ENCODE results near the gene EMC6.

DNA sequence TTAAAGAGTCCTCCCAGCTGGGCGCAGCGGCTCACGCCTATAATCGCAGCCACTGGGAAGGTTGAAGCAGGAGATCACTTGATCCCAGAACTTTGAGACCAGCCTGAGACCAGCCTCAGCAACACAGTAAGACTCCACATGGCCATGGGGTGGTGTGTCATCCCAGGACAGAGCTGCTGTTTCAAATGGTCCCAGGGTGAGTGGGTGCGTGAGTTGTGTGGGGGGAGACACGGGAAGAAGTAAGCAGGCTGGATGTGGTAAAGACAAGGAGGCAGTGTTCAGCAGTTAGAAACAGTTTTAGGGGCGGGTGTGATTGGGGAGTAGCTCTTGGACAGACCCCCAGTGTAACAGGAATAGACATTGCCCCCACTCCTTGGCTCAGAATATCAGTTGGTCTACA is 36.3 kb upstream of the EMC6 start:
- TF ChIP-seq CEBPB (IDR thresholded peaks at IDR 0.05; ENCODE audit: low read depth, low read length) (no peak), RAD21 (IDR thresholded peaks at IDR 0.05; ENCODE audit: low read length) (no peak), MAFK (IDR thresholded peaks at IDR 0.05; ENCODE audit: low read depth, low read length) (no peak), MXI1 (IDR thresholded peaks at IDR 0.05; ENCODE audit: borderline replicate concordance, low read depth, low read length) (no peak), RCOR1 (IDR thresholded peaks at IDR 0.05; ENCODE audit: insufficient replicate concordance, low read length) (no peak), POLR2A (IDR thresholded peaks at IDR 0.05; ENCODE audit: low read depth, low read length) (no peak), RFX5 (IDR thresholded peaks at IDR 0.05; ENCODE audit: low read depth, low read length) (no peak), BHLHE40 (IDR thresholded peaks at IDR 0.05; ENCODE audit: low read depth, low read length) (no peak), FOS (IDR thresholded peaks at IDR 0.05; ENCODE audit: low read depth, low read length) (no peak), CHD1 (IDR thresholded peaks at IDR 0.05; ENCODE audit: low read depth, low read length) (no peak)
- TF ChIP-seq, protein P1, sequence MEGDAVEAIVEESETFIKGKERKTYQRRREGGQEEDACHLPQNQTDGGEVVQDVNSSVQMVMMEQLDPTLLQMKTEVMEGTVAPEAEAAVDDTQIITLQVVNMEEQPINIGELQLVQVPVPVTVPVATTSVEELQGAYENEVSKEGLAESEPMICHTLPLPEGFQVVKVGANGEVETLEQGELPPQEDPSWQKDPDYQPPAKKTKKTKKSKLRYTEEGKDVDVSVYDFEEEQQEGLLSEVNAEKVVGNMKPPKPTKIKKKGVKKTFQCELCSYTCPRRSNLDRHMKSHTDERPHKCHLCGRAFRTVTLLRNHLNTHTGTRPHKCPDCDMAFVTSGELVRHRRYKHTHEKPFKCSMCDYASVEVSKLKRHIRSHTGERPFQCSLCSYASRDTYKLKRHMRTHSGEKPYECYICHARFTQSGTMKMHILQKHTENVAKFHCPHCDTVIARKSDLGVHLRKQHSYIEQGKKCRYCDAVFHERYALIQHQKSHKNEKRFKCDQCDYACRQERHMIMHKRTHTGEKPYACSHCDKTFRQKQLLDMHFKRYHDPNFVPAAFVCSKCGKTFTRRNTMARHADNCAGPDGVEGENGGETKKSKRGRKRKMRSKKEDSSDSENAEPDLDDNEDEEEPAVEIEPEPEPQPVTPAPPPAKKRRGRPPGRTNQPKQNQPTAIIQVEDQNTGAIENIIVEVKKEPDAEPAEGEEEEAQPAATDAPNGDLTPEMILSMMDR (conservative IDR thresholded peaks at IDR 0.05; ENCODE audit: low read depth, low read length), result no peak
- TF ChIP-seq, protein P2, sequence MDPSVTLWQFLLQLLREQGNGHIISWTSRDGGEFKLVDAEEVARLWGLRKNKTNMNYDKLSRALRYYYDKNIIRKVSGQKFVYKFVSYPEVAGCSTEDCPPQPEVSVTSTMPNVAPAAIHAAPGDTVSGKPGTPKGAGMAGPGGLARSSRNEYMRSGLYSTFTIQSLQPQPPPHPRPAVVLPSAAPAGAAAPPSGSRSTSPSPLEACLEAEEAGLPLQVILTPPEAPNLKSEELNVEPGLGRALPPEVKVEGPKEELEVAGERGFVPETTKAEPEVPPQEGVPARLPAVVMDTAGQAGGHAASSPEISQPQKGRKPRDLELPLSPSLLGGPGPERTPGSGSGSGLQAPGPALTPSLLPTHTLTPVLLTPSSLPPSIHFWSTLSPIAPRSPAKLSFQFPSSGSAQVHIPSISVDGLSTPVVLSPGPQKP (IDR thresholded peaks at IDR 0.05; ENCODE audit: borderline replicate concordance, low read depth, low read length), result no peak
